Panc1 (cell line): Measurements from ENCODE around the gene PSAP.

Source experiments
- POLR2AphosphoS5 ChIP-seq: IDR thresholded peaks from 2 replicates; pipeline ENCODE4 v1.6.1; 2012; ENCODE audit warnings: mild to moderate bottlenecking, low read depth, low read length, moderate library complexity
- TF ChIP-seq, protein P1 (sequence below): fragments of 450-650 bp; IDR thresholded peaks from 2 replicates; pipeline ENCODE4 v1.5.1; 2017; ENCODE audit warnings: mild to moderate bottlenecking
- TF ChIP-seq, protein P2 (sequence below), 2 experiments: IDR thresholded peaks; 2 replicates each; pipeline ENCODE4 v1.6.1; 2011 to 2012; ENCODE audit warnings: low read depth in 2 of 2, control low read depth in 1 of 2, low read length in 1 of 2, mild to moderate bottlenecking in 1 of 2, moderate library complexity in 1 of 2; ENCODE audit not compliant: insufficient read depth in 1 of 2

DNA sequence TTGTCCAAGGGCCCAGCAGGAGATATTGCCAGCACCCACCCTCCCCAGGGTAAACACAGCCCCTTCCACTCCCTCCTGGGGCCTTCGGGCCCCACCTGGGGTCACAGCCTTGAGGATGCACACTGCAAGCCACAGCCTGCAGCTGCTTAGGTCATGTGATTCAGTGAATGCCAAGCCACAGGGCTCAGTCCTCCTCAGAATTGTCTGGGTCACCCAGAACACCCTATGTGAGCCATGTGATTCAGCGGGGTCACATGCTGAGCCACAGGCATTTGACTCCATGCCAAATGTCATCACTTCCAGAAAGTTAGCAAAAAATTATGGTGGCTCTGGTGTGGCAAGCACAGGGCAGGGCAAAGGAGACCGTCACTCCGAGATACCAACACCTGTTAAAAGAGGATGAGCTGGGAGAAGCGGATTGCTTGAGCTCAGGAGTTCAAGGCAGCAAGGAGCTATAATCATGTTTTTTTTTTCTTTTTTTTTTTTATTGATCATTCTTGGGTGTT lies 17.2 kb upstream of the PSAP start:
- peak; percentile 56; the same call in 1 of the 2 replicates for TF ChIP-seq POLR2AphosphoS5
- TF ChIP-seq, protein P1, sequence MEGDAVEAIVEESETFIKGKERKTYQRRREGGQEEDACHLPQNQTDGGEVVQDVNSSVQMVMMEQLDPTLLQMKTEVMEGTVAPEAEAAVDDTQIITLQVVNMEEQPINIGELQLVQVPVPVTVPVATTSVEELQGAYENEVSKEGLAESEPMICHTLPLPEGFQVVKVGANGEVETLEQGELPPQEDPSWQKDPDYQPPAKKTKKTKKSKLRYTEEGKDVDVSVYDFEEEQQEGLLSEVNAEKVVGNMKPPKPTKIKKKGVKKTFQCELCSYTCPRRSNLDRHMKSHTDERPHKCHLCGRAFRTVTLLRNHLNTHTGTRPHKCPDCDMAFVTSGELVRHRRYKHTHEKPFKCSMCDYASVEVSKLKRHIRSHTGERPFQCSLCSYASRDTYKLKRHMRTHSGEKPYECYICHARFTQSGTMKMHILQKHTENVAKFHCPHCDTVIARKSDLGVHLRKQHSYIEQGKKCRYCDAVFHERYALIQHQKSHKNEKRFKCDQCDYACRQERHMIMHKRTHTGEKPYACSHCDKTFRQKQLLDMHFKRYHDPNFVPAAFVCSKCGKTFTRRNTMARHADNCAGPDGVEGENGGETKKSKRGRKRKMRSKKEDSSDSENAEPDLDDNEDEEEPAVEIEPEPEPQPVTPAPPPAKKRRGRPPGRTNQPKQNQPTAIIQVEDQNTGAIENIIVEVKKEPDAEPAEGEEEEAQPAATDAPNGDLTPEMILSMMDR = no peak
- TF ChIP-seq, protein P2, sequence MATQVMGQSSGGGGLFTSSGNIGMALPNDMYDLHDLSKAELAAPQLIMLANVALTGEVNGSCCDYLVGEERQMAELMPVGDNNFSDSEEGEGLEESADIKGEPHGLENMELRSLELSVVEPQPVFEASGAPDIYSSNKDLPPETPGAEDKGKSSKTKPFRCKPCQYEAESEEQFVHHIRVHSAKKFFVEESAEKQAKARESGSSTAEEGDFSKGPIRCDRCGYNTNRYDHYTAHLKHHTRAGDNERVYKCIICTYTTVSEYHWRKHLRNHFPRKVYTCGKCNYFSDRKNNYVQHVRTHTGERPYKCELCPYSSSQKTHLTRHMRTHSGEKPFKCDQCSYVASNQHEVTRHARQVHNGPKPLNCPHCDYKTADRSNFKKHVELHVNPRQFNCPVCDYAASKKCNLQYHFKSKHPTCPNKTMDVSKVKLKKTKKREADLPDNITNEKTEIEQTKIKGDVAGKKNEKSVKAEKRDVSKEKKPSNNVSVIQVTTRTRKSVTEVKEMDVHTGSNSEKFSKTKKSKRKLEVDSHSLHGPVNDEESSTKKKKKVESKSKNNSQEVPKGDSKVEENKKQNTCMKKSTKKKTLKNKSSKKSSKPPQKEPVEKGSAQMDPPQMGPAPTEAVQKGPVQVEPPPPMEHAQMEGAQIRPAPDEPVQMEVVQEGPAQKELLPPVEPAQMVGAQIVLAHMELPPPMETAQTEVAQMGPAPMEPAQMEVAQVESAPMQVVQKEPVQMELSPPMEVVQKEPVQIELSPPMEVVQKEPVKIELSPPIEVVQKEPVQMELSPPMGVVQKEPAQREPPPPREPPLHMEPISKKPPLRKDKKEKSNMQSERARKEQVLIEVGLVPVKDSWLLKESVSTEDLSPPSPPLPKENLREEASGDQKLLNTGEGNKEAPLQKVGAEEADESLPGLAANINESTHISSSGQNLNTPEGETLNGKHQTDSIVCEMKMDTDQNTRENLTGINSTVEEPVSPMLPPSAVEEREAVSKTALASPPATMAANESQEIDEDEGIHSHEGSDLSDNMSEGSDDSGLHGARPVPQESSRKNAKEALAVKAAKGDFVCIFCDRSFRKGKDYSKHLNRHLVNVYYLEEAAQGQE (IDR thresholded peaks at IDR 0.05; ENCODE audit: insufficient read depth in 1 of 2, low read depth in 2 of 2, low read length in 1 of 2) = no peak
